H9 (cell line): ENCODE measurements around the gene UMAD1. TPM values are rescaled to one million over a fixed set of nuclear protein-coding genes. Genes with fewer than 3 reads are reported as not detected.

ENCODE experiments used
- DNase-seq: peaks from one replicate; pipeline ENCODE4 v3.0.0-alpha.2; 2017
- H2AFZ ChIP-seq: one replicate; pipeline ENCODE4 v1.6.1; 2013; ENCODE audit warnings: mild to moderate bottlenecking, low read length, control low read depth, moderate library complexity
- H2AK5ac ChIP-seq: 2 replicates; pipeline ENCODE4 v1.6.1; 2013; ENCODE audit warnings: low read length, control low read depth, mixed read lengths; ENCODE audit not compliant: insufficient read length
- H2BK120ac ChIP-seq: one replicate; pipeline ENCODE4 v1.6.1; 2013; ENCODE audit warnings: low read depth, mild to moderate bottlenecking, low read length, control low read depth, inconsistent platforms; ENCODE audit not compliant: poor library complexity, severe bottlenecking
- H2BK12ac ChIP-seq: 2 replicates; pipeline ENCODE4 v1.6.1; 2013; ENCODE audit warnings: low read length, control low read depth, mixed read lengths, low read depth; ENCODE audit not compliant: insufficient read length
- H2BK15ac ChIP-seq: 2 replicates; pipeline ENCODE4 v1.6.1; 2013; ENCODE audit warnings: low read depth, low read length, control low read depth
- H2BK20ac ChIP-seq: one replicate; pipeline ENCODE4 v1.6.1; 2013; ENCODE audit warnings: low read depth, mild to moderate bottlenecking, low read length, control low read depth, inconsistent platforms; ENCODE audit not compliant: poor library complexity, severe bottlenecking
- H2BK5ac ChIP-seq: 2 replicates; pipeline ENCODE4 v1.6.1; 2013; ENCODE audit warnings: low read length, control low read depth, mixed read lengths; ENCODE audit not compliant: insufficient read length
- H3K14ac ChIP-seq: 2 replicates; pipeline ENCODE4 v1.6.1; 2013; ENCODE audit warnings: low read length, control low read depth; ENCODE audit not compliant: insufficient read depth
- H3K18ac ChIP-seq: 2 replicates; pipeline ENCODE4 v1.6.1; 2013; ENCODE audit warnings: low read depth, mild to moderate bottlenecking, mixed read lengths, low read length, control low read depth; ENCODE audit not compliant: insufficient read length
- H3K23ac ChIP-seq: 2 replicates; pipeline ENCODE4 v1.6.1; 2013; ENCODE audit warnings: low read length, control low read depth, mixed read lengths, low read depth; ENCODE audit not compliant: insufficient read length
- H3K23me2 ChIP-seq: 2 replicates; pipeline ENCODE4 v1.6.1; 2013; ENCODE audit warnings: low read depth, mild to moderate bottlenecking, mixed read lengths, low read length, control low read depth; ENCODE audit not compliant: insufficient read length, poor library complexity, severe bottlenecking
- H3K27ac ChIP-seq: 2 replicates; pipeline ENCODE4 v1.5.1; 2013; ENCODE audit warnings: low read length, control low read depth, mixed read lengths, low read depth; ENCODE audit not compliant: insufficient read length
- H3K27me3 ChIP-seq: 2 replicates; pipeline ENCODE4 v1.6.1; 2013; ENCODE audit warnings: low read length, control low read depth, inconsistent platforms; ENCODE audit not compliant: insufficient read depth
- H3K4ac ChIP-seq: 2 replicates; pipeline ENCODE4 v1.6.1; 2013; ENCODE audit warnings: low read depth, mild to moderate bottlenecking, control low read depth, inconsistent platforms, low read length, moderate library complexity
- H3K4me1 ChIP-seq: 2 replicates; pipeline ENCODE4 v1.6.1; 2013; ENCODE audit warnings: low read length, control low read depth, inconsistent platforms; ENCODE audit not compliant: insufficient read depth
- H3K4me2 ChIP-seq: 2 replicates; pipeline ENCODE4 v1.6.1; 2013; ENCODE audit warnings: low read length, control low read depth, mixed read lengths; ENCODE audit not compliant: insufficient read length, insufficient read depth
- H3K56ac ChIP-seq: 2 replicates; pipeline ENCODE4 v1.6.1; 2013; ENCODE audit warnings: low read depth, mild to moderate bottlenecking, mixed read lengths, low read length, control low read depth; ENCODE audit not compliant: insufficient read length
- H3K79me1 ChIP-seq: 2 replicates; pipeline ENCODE4 v1.6.1; 2013; ENCODE audit warnings: low read depth, mild to moderate bottlenecking, moderate library complexity, low read length, control low read depth, inconsistent platforms; ENCODE audit not compliant: insufficient read depth, poor library complexity, severe bottlenecking
- H3K79me2 ChIP-seq: 2 replicates; pipeline ENCODE4 v1.6.1; 2013; ENCODE audit warnings: low read length, control low read depth, inconsistent platforms; ENCODE audit not compliant: insufficient read depth
- H3K9ac ChIP-seq: 2 replicates; pipeline ENCODE4 v1.6.1; 2013; ENCODE audit warnings: low read length, control low read depth, mixed read lengths; ENCODE audit not compliant: insufficient read length; ENCODE audit errors: extremely low read depth
- H3K9me3 ChIP-seq: one replicate; pipeline ENCODE4 v1.6.1; 2013; ENCODE audit warnings: low read depth, low read length, inconsistent platforms; ENCODE audit not compliant: control insufficient read depth
- H3T11ph ChIP-seq: one replicate; pipeline ENCODE4 v1.6.1; 2013; ENCODE audit warnings: mild to moderate bottlenecking, low read length, control low read depth, inconsistent platforms
- H4K20me1 ChIP-seq: one replicate; pipeline ENCODE4 v1.6.1; 2013; ENCODE audit not compliant: control insufficient read depth, insufficient read length, insufficient read depth
- H4K5ac ChIP-seq: 2 replicates; pipeline ENCODE4 v1.6.1; 2013; ENCODE audit warnings: low read depth, mild to moderate bottlenecking, mixed read lengths, low read length, control low read depth; ENCODE audit not compliant: insufficient read length
- H4K8ac ChIP-seq: replicated peaks from 2 replicates; pipeline ENCODE4 v1.6.1; 2013; ENCODE audit warnings: low read length, control low read depth, mixed read lengths, low read depth; ENCODE audit not compliant: insufficient read length
- H4K91ac ChIP-seq: 2 replicates; pipeline ENCODE4 v1.6.1; 2013; ENCODE audit warnings: low read depth, mild to moderate bottlenecking, moderate library complexity, mixed read lengths, low read length, control low read depth; ENCODE audit not compliant: insufficient read length
- H3K27ac Mint-ChIP-seq, 3 experiments: 2 replicates in 2 of 3; 3 replicates in 1 of 3; pipeline ENCODE4 v1.8.0; 2020 to 2021; ENCODE audit warnings: mixed read lengths in 3 of 3, mild to moderate bottlenecking in 1 of 3, moderate library complexity in 1 of 3
- H3K27me3 Mint-ChIP-seq: 2 replicates; pipeline ENCODE4 v1.8.0; 2021; ENCODE audit warnings: low read depth, mild to moderate bottlenecking, moderate library complexity, mixed read lengths
- H3K36me3 Mint-ChIP-seq, 3 experiments: 2 replicates in 2 of 3; 3 replicates in 1 of 3; pipeline ENCODE4 v1.8.0; 2020 to 2021; ENCODE audit warnings: low read depth in 3 of 3, mixed read lengths in 3 of 3; ENCODE audit not compliant: insufficient read depth in 1 of 3
- H3K4me1 Mint-ChIP-seq, 2 experiments: 2 replicates each; pipeline ENCODE4 v1.8.0; 2020; ENCODE audit warnings: mixed read lengths in 2 of 2
- H3K4me3 Mint-ChIP-seq, 2 experiments: 2 replicates in 1 of 2; 3 replicates in 1 of 2; pipeline ENCODE4 v1.8.0; 2020 to 2021; ENCODE audit warnings: mild to moderate bottlenecking in 2 of 2, mixed read lengths in 2 of 2, moderate library complexity in 1 of 2
- H3K9me3 Mint-ChIP-seq, 2 experiments: 2 replicates in 1 of 2; 3 replicates in 1 of 2; pipeline ENCODE4 v1.8.0; 2020; ENCODE audit warnings: mild to moderate bottlenecking in 2 of 2, mixed read lengths in 2 of 2, moderate library complexity in 1 of 2
- CTCF ChIP-seq: fragments of 200-600 bp; sonication (generic); conservative IDR thresholded peaks from 3 replicates; pipeline ENCODE4 v1.8.0; 2021; ENCODE audit warnings: antibody characterized with exemption, mild to moderate bottlenecking
- WGBS: extraction: QIAGEN DNeasy Blood & Tissue Kit; methylation state at CpG from one replicate; pipeline ENCODE4 v1.1.7; 2013; ENCODE audit warnings: missing lambda C conversion rate, low lambda C conversion rate, mixed read lengths; ENCODE audit not compliant: insufficient read length; ENCODE audit errors: extremely low coverage; 5-methylcytosine and 5-hydroxymethylcytosine counted together
- total RNA-seq: library from RNA; stranded (reverse); gene quantifications from 2 replicates; pipeline ENCODE4 v1.2.1, GENCODE V29; 2021

The UMAD1 gene
- total RNA-seq, 1 experiment from 2014 or later = 8.9 TPM

- H2AFZ ChIP-seq = no peak overlapping the region
- H2AK5ac ChIP-seq = peak overlapping the region; percentile 75
- Mint-ChIP-seq H3K27ac (peak overlapping the region in 2 of 3 experiments; percentile 25 to 35; a peak in 3 of 7 replicates), H3K4me1 (peaks cover 37 to 39% of the 10 kb centered on the region in 2 experiments), H3K36me3 (peaks cover 9 to 19% (median 14%) of the 10 kb centered on the region in 3 experiments; a peak in 6 of 7 replicates), H3K9me3 (peaks cover 7 to 9% of the 10 kb centered on the region in 2 experiments), H3K4me3 (no peak overlapping the region), H3K27me3 (no peaks in the 10 kb centered on the region)
- H3K18ac ChIP-seq = no peak overlapping the region
- H2BK15ac ChIP-seq = no peak overlapping the region
- no peaks in the 10 kb centered on the region for H4K20me1 ChIP-seq
- no peaks in the 10 kb centered on the region for H3K23me2 ChIP-seq
- H3K9me3 ChIP-seq = no peaks in the 10 kb centered on the region
- TF ChIP-seq CTCF = no peak
- peak overlapping the region; percentile 45 for H3K27ac ChIP-seq
- H3K79me2 ChIP-seq = no peaks in the 10 kb centered on the region
- peaks cover 6% of the 10 kb centered on the region; the same call in 1 of the 2 replicates for H3K4me1 ChIP-seq
- no peak overlapping the region for H3T11ph ChIP-seq
- no peak overlapping the region for H3K56ac ChIP-seq
- no CpG with 5 or more reads among the region's 1 CpG for WGBS
- no peaks in the 10 kb centered on the region for H3K79me1 ChIP-seq
- DNase-seq = no peak
- H3K27me3 ChIP-seq = no peaks in the 10 kb centered on the region
- no peak overlapping the region for H2BK5ac ChIP-seq
- no peak overlapping the region for H4K5ac ChIP-seq
- H2BK20ac ChIP-seq = no peak overlapping the region
- H4K8ac ChIP-seq = no peak overlapping the region
- no peak overlapping the region for H3K4me2 ChIP-seq
- no peak overlapping the region for H4K91ac ChIP-seq
- H3K9ac ChIP-seq = no peak overlapping the region
- H3K14ac ChIP-seq = no peak overlapping the region
- no peak overlapping the region for H2BK12ac ChIP-seq
- H2BK120ac ChIP-seq = no peak overlapping the region
- no peak overlapping the region for H3K4ac ChIP-seq
- H3K23ac ChIP-seq = no peak overlapping the region
Observed at GRCh38 chr7:7795630-7796121, 155.1 kb downstream of the UMAD1 start.
